ENCODE measurements around the gene ZFHX3.

Gene ZFHX3

DNA sequence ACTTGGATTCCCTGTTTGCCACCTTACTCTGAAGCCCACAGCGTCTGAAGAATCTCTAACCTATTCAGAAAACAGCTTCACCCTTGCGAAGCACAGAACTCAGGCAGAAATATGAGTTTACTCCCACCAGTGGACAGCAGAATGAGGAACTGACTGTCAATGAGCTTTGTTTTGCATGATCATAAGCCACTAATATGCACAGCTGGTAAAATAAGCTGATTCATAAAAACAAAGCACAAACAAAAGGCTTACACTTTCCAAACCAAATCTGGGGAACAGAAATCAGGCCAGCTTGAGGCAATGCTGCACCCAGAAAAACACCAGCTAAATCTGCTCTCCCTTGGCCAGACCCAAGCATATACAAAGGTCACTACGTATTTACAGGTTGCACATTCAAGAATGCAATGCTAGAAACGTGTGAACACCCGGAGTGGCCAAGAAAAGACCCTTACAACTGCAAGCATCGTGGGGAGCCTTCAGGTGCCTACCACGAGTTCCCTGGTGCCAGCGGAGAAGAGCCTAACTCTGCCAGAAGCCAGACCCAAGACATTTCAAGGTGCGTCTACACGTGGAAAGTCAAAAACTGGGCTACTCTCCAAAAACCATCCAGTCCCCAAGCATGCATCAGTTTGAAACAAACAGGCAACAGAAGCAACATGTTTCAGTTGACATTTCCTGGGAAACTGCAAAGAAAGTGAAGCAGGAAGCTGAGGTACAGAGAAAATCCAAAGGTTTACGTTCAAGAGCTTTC lies 207.1 kb downstream of the ZFHX3 start:
- DNase-seq, result no peak

DNA sequence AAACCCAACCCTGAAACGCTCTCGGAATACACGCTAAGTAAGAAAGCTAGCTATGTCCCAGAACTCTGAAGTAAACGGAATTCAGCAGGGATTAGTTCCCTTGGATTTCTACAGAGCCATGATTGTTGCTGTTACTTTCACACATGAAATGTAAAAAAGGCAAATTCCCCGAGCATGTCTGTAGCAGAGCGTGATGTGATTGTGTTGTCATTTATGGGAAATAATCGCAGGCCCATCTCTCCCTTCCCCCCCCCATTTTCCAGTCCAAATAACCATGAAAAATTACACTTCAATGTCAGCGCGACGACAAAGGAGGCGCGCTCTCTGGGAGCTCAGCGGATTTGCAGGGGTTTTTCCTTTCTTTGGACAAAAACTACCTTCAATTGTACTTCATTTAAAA lies 209.0 kb downstream of the ZFHX3 start:
- no peak for DNase-seq

DNA sequence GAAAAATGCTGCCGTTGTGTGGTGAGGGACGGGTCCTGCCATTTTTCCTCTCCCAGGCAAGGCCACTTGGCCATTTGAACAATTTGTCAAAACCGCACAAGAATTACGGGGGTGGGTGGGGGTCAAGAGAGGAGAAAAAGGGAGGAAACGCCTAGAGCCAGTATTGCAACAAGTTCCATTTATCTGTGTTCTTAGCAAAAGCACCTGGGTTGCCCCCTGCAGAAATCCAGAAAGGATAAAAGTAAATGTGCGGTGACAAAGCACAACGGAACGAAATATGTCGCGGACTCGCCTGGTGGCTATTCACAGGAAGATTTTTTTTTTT lies 209.4 kb downstream of the ZFHX3 start:
- DNase-seq, result no peak

DNA sequence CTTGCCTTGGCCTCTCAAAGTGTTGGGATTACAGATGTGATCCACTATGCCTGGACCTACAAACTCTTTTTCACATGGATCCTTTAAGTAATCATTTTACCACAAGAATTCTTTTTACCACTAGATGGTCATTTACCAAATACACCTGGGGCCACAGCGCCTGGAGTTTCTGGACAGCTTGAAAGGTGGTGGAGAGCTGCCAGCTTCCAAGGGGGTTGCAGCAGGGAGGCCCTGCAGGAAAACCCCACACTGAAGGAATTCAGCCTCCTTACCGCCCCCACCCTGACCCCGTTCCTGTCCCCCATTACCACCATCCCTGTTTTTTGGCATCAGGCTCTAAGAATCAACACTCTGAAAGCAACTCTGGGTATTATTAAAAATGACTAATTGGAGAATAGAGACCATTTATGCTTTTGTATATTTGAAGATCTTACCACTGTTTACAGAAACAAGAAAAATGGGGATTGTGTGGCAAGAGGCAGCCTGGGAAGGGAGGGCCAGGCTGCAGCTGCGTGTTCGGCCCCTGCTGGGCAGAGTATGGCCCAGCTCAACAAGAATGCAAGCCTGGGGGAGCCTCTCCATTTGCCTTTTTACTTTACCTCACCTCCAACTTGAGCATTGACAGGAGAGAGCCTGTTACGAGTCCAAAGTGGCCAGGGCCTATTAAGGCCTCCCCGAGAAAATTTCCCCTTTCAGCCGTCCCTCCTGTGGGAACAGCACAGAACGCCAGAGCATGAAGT lies 209.9 kb downstream of the ZFHX3 start:
- no peak for DNase-seq

DNA sequence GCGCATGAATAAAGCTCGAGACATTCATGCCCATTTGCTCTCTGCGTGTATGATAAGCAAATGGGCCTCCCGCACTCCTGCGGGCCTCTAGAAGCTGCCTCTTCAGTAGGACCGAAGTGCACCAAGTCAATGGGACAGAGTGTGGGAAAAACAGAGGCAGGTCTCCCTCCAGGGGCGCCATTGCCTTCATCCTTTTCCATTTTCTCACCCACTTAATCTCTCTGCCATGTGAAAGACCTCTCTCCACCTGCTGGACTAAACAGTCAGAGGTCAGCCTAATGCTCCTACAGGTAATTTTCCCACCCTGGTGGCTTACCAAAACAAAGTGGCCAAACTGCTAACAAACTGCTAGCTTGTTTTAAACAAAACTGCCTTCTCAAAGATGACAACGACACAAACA lies 210.9 kb downstream of the ZFHX3 start:
- no peak for DNase-seq

DNA sequence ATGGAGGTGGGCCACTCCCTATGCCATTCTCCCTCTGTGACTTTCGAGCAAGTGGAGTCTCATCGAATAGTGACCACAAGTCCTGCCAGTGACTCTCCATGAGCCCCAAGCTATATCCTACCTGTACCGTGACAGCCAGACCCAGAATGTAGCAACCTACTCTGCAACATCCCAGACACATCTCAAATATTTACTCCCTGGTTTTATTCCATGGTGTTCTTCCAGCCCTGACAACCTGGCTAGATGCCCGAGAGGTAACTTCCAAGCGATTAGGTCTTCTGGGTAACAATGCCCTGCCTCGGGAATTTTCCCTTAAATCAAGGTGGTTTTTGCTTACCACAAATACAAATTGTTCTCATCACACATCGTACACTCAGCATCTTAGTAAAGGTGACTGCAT lies 211.7 kb downstream of the ZFHX3 start:
- DNase-seq, result no peak

DNA sequence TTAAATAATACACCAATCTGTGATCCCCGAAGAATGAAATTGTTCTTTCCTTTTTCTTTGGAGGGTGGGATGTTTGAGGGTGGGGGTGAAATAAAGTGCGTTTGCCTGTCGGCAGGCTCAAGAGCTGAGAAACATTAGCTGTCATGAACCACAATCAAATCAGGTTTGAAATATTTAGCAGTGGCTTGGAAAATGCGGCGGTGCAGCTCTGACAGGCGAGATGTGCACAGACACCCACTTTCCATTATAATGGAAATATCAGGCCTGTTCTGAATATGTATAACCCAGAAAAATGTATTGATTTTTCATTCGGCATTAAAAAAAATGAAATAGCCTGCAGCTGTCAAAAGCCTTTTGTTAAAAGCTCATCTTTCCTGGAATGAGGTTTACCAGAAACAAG lies 212.8 kb downstream of the ZFHX3 start:
- no peak for DNase-seq

DNA sequence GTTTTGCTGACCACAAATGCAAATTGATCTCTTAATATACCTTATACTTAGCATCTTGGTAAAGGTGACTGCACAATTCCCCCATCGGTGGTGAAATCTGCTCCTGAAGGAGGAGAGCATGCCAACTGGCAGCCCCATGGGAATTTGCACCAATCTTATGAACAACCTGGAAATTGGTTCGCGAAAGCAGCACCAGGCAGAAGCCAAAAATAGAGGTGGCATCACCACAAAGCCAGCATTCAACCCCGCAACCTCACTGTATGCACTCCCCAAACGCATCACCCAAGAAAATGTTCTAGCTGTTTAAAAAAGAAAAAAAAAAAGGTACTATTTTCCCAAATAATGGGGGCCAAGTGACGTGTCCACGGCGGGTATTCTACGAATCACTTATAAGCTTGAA lies 213.4 kb downstream of the ZFHX3 start:
- DNase-seq, result no peak

DNA sequence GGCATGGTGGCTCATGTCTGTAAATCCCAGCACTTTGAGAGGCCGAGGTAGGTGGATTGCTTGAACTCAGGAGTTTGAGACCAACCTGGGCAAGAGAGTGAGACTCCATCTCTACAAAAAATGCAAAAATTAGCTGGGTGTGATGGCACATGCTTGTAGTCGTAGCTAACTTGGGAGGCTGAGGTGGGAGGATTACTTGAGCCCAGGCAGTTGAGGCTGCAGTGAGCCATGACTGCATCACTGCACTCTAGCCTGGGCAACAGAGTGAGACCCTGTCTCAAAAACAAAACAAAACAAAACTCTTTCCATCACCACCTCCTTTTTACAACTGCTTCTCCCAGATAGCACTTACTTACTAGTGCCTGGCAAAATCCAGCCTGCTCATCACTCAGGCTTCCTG lies 214.0 kb downstream of the ZFHX3 start:
- no peak for DNase-seq

DNA sequence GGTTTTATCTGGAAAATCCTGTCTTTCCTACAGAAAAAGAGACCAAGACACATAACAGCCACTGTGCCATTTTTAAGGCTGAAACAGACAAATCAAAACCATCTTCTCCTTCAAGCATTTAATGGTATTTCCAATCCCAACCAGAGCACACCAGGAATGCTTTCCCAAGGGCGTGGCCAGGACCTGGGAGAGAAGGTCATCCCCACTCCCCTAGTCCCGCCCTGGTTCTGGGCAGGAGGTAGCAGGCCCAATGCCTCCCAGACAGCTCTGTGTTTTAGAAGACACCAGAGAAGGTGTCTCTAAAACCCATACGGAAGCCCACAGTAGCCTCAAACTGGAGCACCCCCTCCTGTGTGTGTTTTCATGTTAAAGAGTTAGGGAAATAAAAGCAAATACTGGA lies 214.4 kb downstream of the ZFHX3 start:
- DNase-seq, result no peak

DNA sequence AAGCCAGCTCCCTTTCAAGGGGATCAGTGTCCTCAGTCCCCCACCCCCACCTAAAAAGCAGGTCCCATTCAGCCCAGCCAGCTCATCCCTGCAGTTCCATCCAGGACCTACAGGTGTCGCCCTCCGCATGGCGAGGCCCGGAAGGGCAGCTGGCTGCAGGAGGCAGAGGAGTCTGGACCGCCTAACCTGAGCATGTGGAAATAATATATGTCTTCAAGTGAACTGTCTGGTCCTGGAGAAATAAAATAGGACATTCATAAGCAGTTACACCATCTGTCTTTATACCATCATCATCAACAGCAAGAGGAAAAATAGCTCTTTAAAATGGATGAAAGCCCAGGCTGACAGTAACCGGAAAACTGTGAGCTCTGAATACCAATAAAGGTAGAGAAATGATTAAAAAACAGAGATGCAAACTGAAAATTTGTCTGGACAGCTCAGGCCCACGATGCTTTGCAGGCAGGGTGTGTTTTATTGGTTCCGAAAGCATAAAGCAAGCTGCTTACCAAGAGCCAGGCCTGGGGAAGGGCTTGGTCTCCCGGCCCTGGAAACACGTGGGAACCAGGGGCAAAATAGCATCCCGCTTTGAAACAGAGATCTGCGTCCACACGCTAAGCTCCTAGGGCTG lies 215.2 kb downstream of the ZFHX3 start:
- peak; percentile 29 to 54 for DNase-seq

DNA sequence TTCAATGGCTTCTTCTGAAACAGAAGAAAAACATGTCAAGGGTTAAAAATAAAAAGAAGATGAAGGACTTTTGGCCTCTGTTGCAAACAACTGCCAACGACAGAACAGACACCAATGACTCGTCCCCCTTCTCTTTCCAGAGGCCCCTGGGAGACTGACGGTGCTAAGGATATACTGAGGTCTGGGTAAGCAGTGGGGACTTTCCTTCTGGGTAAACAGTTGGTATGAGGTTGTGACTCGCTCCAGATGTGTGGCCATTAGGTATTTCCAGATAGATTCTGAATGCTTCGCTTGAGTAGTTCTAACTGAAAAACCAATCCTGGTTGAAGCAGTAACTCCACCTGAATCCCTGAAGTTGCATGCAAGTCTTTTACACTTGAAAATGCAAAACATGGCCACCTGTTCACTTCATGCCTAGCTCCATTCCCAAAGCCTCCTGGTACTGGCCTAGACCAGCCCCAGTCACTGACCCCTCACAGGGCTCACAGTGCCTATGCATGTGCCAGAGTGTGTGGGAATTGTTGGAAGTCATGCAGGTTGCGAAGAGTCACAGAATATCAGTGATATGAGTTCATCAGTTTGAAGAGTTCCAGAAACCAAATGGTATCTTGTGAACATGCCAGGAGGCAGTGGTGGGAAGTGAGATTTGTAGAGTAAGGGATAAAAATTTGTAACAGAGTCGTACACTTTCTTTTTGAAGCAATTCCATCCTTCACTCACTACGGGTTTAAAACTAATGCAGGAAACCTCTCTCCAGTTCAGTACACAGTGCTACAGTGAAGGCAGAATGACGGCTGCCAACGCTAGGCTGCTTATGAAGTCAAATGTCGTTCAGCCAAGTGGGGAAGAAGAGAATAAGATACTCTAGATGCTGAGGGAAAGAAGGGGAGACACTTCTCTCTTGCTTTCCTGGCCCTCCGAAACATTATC lies 217.8 kb downstream of the ZFHX3 start:
- no peak for DNase-seq

DNA sequence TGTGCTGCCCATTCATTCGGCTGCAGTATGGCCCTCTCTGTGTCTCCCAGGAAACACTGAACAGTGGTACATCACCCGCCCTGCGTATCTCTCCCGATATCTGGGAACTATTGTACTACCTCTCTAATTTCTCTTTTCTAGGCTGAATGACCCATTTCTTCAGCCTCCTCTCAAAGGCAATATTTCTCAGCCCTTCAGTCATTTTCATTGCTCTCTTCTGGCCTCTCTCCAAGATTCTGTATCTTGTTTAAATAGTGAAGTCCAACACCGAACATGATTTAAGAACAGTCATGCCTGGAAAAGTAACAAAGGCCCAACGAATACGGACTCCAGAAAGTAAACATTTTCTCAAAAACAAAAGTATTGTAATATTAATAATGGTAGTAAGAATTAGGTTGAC lies 220.1 kb downstream of the ZFHX3 start:
- no peak for DNase-seq

DNA sequence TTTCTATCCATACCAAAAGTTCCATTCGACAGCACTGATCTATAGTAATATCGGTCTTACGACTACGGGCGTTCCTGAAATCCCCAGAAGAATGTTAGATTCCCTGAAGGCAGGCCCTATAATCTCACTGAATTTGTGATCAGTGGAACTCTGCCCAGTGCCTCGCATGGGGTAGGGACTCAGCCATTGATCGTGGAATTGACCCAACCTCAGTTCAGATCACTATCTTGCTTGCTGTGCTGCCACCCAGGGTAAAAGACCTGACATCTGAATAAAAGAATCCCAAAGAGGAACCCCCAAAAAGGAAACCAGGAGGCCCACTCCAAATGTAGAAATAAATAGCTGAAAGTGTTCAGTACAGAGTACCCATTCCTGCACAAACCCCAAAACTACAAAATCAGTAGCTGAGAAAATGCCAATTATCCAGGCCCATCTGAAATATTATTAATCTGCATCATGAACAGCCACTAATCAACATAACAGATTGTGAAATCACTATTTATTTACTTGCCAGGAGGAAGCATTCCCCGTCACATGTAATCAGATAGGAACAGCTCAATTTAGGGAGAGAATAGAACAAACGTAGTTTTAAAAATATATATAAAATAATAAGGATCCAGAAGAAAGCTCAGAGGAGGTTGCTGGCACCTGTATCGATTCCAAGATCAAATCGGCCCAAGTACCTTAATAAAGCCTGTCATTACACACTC lies 221.9 kb downstream of the ZFHX3 start:
- DNase-seq, result no peak

DNA sequence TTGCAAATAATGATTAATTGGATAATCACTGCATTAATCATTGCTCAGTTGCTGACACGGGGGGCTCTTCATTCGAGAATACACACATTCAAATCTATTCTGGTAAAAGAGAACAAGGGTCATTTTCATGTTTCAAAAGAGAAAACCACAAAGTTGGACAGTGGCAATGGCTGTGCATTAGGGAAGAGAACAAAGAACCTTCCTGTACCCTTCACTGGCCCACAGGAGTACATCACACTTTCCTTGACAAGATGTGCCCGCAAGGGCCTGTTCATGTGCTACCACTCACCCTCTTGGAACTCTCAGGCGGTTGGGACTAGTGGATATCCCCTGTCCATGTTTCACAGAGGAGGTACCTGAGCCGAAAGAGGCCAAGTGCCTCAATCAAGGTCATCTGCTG lies 223.2 kb downstream of the ZFHX3 start:
- no peak for DNase-seq

DNA sequence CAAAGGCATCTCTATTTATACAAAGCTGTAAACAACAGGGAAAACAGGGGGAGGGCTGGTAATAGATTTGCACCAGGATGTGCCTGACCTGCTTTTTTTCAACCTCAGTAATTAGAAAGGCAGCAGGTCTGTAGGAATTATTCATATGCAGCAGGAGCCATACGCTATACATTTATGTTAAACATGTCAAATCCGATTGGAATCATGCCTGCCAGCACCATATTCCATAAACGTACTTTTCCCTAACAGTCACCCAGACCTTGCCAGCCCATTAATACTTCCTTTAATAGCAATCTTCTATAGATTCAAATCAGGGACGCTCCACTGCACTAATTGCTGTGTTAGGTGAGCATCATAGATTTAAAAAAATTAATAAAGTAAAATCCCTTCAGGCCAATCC lies 223.9 kb downstream of the ZFHX3 start:
- no peak for DNase-seq

DNA sequence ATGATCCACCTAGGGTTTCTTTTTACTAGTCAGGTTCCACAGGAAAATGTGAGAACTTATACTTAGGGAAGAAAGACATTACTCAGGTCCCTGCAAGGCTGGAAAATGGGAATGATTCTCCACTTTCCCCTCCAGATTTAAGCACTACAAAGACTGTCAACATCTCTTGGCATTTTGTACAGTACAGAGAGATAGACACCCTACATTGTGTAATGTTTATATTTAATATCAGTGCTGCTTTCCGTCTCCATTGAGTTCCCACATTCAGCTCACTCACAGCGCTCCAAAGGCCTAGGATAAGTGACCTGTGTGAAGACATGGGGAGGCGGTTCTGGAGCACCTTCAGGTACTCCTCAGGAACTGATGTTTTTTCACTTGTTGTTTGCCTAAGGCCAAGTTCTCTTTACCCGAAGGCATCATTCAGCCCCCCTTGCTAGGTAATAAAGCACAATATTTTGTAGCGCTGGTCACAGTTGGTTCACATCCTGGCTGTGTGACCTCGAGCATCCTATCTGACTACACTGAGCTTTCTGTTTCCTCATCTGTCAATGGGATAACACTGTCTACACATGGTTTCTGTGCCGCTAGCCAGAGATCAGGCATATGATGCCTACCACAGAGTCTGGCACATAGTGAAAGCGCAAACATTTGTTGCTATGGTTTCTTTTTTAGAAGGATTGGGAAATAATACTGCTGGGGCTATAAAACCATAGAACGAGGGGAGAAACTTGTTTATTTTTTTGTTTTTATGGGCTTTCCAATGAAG lies 226.6 kb downstream of the ZFHX3 start:
- DNase-seq, result no peak

DNA sequence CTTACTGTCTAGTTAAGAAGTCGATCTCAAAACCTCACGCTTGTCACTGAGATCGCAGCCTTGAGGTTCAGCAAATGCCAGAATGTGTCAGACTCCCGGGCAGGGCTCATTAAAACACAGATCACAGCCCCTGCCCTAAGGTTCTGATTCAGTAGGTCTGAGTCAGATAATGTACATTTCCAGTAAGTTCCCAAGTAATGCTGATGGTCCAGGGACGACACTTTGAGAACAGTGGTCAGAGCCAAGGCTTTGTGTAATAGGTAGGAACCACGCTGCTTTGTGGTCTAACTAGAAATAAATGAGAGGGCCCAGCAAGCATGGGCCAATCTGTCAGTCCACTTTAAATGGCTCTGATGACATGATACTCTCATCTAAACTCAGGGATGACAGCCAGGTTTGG lies 228.6 kb downstream of the ZFHX3 start:
- no peak for DNase-seq

DNA sequence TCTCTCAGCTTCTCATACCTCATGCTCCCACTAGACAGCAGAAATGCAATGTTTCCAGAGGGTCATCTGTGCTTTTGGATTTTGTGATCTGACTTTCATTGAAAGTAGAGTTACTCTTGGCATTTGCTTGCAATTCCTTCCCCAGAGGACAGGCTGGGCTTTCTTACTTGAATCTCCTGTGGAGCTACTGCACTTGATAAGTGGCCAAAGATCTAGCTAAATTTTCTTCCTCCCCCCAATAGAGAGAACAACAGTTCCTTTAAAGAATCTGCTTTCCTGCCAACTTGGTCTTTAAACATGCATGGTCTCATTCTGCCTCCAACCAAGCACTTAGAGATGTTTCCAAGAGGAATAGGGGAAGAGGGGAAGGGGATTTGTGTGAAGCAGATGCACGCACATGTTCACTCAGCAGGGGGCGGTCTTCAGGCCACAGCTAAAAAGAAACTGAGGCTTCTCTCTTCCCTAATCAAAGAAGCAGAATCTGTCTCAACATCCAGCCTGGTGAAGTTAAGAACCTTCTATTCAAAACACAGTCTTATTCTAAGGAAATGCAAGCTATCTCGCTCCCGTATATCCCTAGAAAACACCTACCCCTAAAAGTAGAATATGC lies 229.6 kb downstream of the ZFHX3 start:
- DNase-seq, result no peak

DNA sequence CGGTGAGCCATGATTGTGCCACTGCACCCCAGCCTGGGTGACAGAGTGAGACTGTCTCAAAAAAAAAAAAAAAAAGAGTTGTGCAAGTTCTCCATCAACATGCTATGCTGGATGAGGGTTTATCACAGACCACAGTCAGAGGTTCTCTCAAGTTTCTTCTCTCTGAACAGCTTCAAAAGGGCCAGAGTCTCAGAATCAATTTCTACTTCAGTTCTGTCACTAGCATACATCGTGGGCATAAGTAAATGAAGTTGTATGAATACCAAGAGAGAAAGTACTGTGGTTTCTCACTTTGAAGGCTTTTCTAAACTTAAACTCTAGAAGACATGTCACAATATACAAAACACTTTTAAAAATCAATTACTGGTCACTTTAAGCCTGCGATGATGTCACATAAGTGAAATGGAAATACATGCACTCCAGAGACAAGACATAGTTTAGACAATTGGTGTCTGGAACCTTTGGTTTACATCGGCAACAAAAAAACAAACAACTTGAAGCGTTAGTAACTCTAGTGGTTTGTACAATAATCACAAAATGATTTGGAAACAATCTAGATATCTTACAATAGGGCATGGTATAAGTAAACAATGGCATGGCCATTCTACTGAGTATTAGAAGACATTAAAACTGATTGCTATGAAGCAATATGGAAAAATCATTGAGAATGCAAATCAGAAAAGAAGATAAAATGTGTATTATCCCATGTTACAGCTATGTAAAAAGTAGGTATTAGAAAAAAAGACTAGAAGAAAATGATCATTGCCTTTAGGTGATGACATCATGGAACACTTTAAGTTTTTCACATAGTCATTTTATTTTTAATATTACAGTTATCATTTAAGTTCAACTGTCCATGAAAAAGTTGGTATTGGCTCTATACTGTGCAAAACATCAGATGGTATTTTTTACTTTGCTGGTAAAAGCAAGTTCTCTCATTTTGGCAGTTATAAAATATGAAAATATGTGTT lies 232.3 kb downstream of the ZFHX3 start:
- no peak for DNase-seq
